ENCODE measurements around the gene PRAC1.

DNA sequence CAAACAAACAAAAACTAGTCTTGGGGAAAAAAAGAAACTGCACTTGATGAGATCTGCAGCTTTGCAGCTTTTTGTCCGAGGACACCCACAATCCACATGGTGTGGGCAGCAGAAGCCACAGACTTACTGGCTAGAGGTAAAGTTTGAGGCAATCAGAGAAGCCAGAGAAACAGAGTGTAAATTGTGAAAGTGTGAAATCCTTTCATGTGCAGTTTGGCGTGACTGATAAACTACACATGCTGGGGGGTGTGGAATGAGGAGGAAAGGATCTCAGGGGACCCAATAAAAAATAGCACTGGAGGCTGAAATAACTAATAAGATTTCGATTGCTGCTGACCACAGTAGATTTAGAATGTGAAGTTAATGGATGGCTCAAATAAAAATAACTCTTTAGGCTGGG lies 48.6 kb upstream of the PRAC1 start:
- TF ChIP-seq, protein P1, sequence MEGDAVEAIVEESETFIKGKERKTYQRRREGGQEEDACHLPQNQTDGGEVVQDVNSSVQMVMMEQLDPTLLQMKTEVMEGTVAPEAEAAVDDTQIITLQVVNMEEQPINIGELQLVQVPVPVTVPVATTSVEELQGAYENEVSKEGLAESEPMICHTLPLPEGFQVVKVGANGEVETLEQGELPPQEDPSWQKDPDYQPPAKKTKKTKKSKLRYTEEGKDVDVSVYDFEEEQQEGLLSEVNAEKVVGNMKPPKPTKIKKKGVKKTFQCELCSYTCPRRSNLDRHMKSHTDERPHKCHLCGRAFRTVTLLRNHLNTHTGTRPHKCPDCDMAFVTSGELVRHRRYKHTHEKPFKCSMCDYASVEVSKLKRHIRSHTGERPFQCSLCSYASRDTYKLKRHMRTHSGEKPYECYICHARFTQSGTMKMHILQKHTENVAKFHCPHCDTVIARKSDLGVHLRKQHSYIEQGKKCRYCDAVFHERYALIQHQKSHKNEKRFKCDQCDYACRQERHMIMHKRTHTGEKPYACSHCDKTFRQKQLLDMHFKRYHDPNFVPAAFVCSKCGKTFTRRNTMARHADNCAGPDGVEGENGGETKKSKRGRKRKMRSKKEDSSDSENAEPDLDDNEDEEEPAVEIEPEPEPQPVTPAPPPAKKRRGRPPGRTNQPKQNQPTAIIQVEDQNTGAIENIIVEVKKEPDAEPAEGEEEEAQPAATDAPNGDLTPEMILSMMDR (IDR thresholded peaks at IDR 0.05): no peak
- TF ChIP-seq EP300 (IDR thresholded peaks at IDR 0.05): no peak

Data from tibial nerve (tissue), 4 donors.